Superior temporal gyrus (tissue), 1 donor: Measurements from ENCODE around the gene TAP2.
"Not testable (repeated sequence)": the region's sequence is repeated elsewhere in the genome, so short reads cannot be mapped to it uniquely, and the experiment has no call there.

Source experiments
- DNase-seq: peaks from one replicate; pipeline ENCODE4 v3.0.0-alpha.2; 2016; ENCODE audit errors: extremely low spot score

TAP2 gene

GRCh38 chr6:32835167-32835893 lies 3.2 kb downstream of the TAP2 start:
- no peak for DNase-seq

GRCh38 chr6:32833664-32834063 lies 4.9 kb downstream of the TAP2 start:
- DNase-seq = no peak

- DNase-seq = no peak
Measured at GRCh38 chr6:32832535-32832934, 6.0 kb downstream of the TAP2 start.

GRCh38 chr6:32830936-32831335 lies 7.6 kb downstream of the TAP2 start:
- no peak for DNase-seq

GRCh38 chr6:32830017-32830416 lies 8.5 kb downstream of the TAP2 start:
- no peak for DNase-seq

- no peak for DNase-seq
Measured at GRCh38 chr6:32829495-32829894, 9.0 kb downstream of the TAP2 start.

- no peak for DNase-seq
Measured at GRCh38 chr6:32827025-32827424, 11.5 kb downstream of the TAP2 start.

- DNase-seq = peak; percentile 56
Measured at GRCh38 chr6:32825966-32826365, 12.6 kb downstream of the TAP2 start.

GRCh38 chr6:32819729-32820128 lies 18.8 kb downstream of the TAP2 start:
- no peak for DNase-seq

GRCh38 chr6:32818867-32819266 lies 19.7 kb downstream of the TAP2 start:
- no peak for DNase-seq

- DNase-seq = peak; percentile 22
Measured at GRCh38 chr6:32816746-32817204, 21.8 kb downstream of the TAP2 start, which contains the start of gene HLA-DOB. Gene HLA-DOB, minus strand, starts transcription at chr6:32817002. Its CDS starts 51 bp downstream, at chr6:32816951.

GRCh38 chr6:32815996-32816395 lies 22.5 kb downstream of the TAP2 start:
- no peak for DNase-seq

GRCh38 chr6:32815115-32815514 lies 23.4 kb downstream of the TAP2 start:
- no peak for DNase-seq

- DNase-seq = no peak
Measured at GRCh38 chr6:32814145-32814544, 24.4 kb downstream of the TAP2 start.

GRCh38 chr6:32809171-32809570 lies 29.4 kb downstream of the TAP2 start:
- no peak for DNase-seq

- no peak for DNase-seq
Measured at GRCh38 chr6:32807020-32807580, 31.4 kb downstream of the TAP2 start.

- not testable (repeated sequence) for DNase-seq
Measured at GRCh38 chr6:32805404-32805803, 33.1 kb downstream of the TAP2 start.

- DNase-seq = no peak
Measured at GRCh38 chr6:32803416-32803815, 35.1 kb downstream of the TAP2 start.

- DNase-seq = no peak
Measured at GRCh38 chr6:32799740-32800139, 38.8 kb downstream of the TAP2 start.

GRCh38 chr6:32799168-32799567 lies 39.4 kb downstream of the TAP2 start:
- DNase-seq = no peak

GRCh38 chr6:32796848-32797776 lies 41.4 kb downstream of the TAP2 start:
- peak; percentile 91 for DNase-seq

- no peak for DNase-seq
Measured at GRCh38 chr6:32794510-32794909, 44.0 kb downstream of the TAP2 start.
